CD4-positive, CD25-positive, alpha-beta regulatory T cell (primary cell): Measurements from ENCODE around the gene MPHOSPH9. TPM values are rescaled to one million over a fixed set of nuclear protein-coding genes. Genes with fewer than 3 reads are reported as not detected.
A peak's percentile ranks its signal among the peaks of the same experiment; 100 is the strongest.

Experiments
- ATAC-seq, 2 donors: fragments of 150-1000 bp; cut with Tn5 transposase; one replicate each; pipeline ENCODE4 v1.10.0; 2021; ENCODE audit warnings: low read depth in 2 of 2, moderate number of reproducible peaks in 2 of 2, moderate library complexity in 1 of 2
- DNase-seq, 3 donors: peaks; one replicate each; pipeline versions ENCODE4 v3.0.0 to v3.0.0-alpha.2; 2012 to 2022; ENCODE audit warnings: mixed read lengths in 1 of 3
- H3K27ac ChIP-seq: one replicate; pipeline ENCODE4 v1.7.0; 2013; ENCODE audit warnings: mild to moderate bottlenecking, low read length; ENCODE audit not compliant: insufficient read depth, poor library complexity, severe bottlenecking
- H3K27me3 ChIP-seq: one replicate; pipeline ENCODE4 v1.7.0; 2013; ENCODE audit warnings: low read length; ENCODE audit not compliant: control insufficient read depth, insufficient read depth
- H3K36me3 ChIP-seq: one replicate; pipeline ENCODE4 v1.7.0; 2013; ENCODE audit warnings: mild to moderate bottlenecking, low read length, moderate library complexity; ENCODE audit not compliant: control insufficient read depth, insufficient read depth
- H3K4me1 ChIP-seq: 2 replicates; pipeline ENCODE4 v1.7.0; 2013; ENCODE audit warnings: mild to moderate bottlenecking, low read length; ENCODE audit not compliant: insufficient read depth, control insufficient read depth, poor library complexity, severe bottlenecking
- H3K4me3 ChIP-seq: one replicate; pipeline ENCODE4 v1.7.0; 2013; ENCODE audit warnings: low read depth, mild to moderate bottlenecking, low read length, moderate library complexity
- H3K9me3 ChIP-seq, 2 experiments: 1 replicate in 1 of 2; 2 replicates in 1 of 2; pipeline ENCODE4 v1.7.0; 2013; ENCODE audit warnings: low read length in 2 of 2, mild to moderate bottlenecking in 1 of 2, moderate library complexity in 1 of 2; ENCODE audit not compliant: control insufficient read depth in 2 of 2
- H3K27ac Mint-ChIP-seq, 3 donors: one replicate each; pipeline ENCODE4 v1.8.0; 2020 to 2022; ENCODE audit warnings: mild to moderate bottlenecking in 3 of 3, mixed read lengths in 3 of 3, moderate library complexity in 2 of 3
- H3K27me3 Mint-ChIP-seq: one replicate; pipeline ENCODE4 v1.8.0; 2022; ENCODE audit warnings: mild to moderate bottlenecking, mixed read lengths
- H3K36me3 Mint-ChIP-seq: one replicate; pipeline ENCODE4 v1.8.0; 2020; ENCODE audit warnings: mixed read lengths
- H3K4me1 Mint-ChIP-seq, 4 donors: one replicate each; pipeline ENCODE4 v1.8.0; 2020 to 2022; ENCODE audit warnings: mixed read lengths in 4 of 4, mild to moderate bottlenecking in 1 of 4
- H3K4me3 Mint-ChIP-seq, 4 donors: one replicate each; pipeline ENCODE4 v1.8.0; 2020 to 2022; ENCODE audit warnings: mild to moderate bottlenecking in 4 of 4, mixed read lengths in 4 of 4, moderate library complexity in 3 of 4
- H3K9me3 Mint-ChIP-seq, 7 donors: one replicate each; pipeline ENCODE4 v1.8.0; 2020 to 2022; ENCODE audit warnings: mixed read lengths in 7 of 7, mild to moderate bottlenecking in 3 of 7, moderate library complexity in 2 of 7
- polyA plus RNA-seq, 4 donors: library from polyadenylated mRNA; unstranded; fragments of 300-500 nt; fragmentation: Illumina TruSeq; gene quantifications; one replicate each; pipeline ENCODE4 v1.2.3, GENCODE V29; 2021
- total RNA-seq: library from RNA; stranded (reverse); gene quantifications from one replicate; pipeline ENCODE4 v1.2.3, GENCODE V29; 2022

Gene MPHOSPH9
- total and polyA plus RNA-seq, 5 donors from 2014 or later: 30.9 to 83.5 (median 48.2) TPM

DNA sequence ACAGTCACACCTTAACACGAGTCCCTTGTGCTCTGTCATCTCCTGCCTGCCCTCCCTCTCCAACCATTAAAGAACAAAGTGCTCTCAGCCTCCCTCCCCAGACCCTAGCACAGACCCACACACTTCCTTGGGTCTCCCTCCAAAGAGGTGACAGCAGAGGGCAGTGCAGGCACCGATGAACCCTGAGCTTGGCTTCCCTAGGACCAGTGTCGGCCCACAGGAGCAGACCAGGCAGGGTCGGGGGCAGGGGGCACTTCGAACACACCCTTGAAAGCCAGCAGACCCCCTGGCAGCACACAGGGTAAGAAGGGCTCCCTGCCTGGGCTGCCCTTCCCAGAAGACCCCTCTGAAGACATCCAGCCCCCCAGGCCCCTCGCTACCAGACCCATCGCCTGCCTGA, 31.7 kb upstream of the MPHOSPH9 start:
- Mint-ChIP-seq H3K27me3 (peaks cover 4% of the 10 kb centered on the region), H3K4me1 (peaks cover 0 to 6% (median 1%) of the 10 kb centered on the region in 4 donors), H3K36me3 (no peaks in the 10 kb centered on the region), H3K4me3 (no peak overlapping the region), H3K9me3 (no peaks in the 10 kb centered on the region), H3K27ac (no peak overlapping the region)
- DNase-seq (peak in 1 of 3 donors; percentile 23), ATAC-seq (no peak)
- Histone ChIP-seq H3K27ac (no peak overlapping the region), H3K36me3 (no peaks in the 10 kb centered on the region), H3K27me3 (no peaks in the 10 kb centered on the region), H3K4me3 (no peak overlapping the region), H3K4me1 (peaks cover 5% of the 10 kb centered on the region), H3K9me3 (no peaks in the 10 kb centered on the region)

DNA sequence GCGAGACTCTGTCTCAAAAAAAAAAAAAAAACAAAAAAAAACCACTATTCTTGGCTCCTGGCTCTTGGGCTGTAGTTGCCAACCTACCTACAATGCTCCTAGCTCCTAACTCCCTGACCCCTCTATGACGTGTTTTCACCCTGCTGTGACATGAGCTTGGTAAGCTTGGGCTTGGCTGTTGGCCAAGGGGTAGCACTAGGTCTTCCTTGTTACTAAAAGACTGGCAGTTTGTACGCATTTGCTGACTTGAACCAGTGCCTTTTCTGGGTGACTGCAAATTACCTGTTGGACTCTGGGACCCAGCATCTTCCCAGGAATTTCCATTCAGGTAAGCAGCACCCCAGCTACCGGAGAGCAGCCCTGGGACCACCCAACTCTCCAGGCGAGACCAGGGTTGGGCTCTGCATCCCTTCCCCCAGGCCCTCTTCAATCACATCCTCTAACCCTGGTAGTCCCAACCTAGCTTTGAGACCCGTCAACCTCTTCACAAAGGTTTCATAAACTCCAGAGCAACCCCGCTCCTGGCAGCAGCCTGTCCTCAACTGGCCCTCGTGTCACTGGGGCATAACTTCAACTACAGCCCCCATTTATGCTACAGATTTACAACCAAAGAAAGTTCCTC, 30.4 kb upstream of the MPHOSPH9 start:
- ATAC-seq (no peak), DNase-seq (no peak)
- H3K4me3 ChIP-seq: no peak overlapping the region
- H3K27ac Mint-ChIP-seq: peak overlapping the region in 2 of 3 donors; percentile 67 to 75
- peaks cover 3% of the 10 kb centered on the region for H3K36me3 ChIP-seq
- H3K4me3 Mint-ChIP-seq: no peak overlapping the region
- no peaks in the 10 kb centered on the region for H3K4me1 ChIP-seq
- no peaks in the 10 kb centered on the region for H3K9me3 ChIP-seq
- H3K27me3 Mint-ChIP-seq: peaks cover 4% of the 10 kb centered on the region
- H3K9me3 Mint-ChIP-seq: no peaks in the 10 kb centered on the region
- H3K27me3 ChIP-seq: no peaks in the 10 kb centered on the region
- H3K4me1 Mint-ChIP-seq: peaks cover 0 to 2% (median under 1%) of the 10 kb centered on the region in 4 donors
- H3K27ac ChIP-seq: no peak overlapping the region
- H3K36me3 Mint-ChIP-seq: no peaks in the 10 kb centered on the region

- H3K27me3 Mint-ChIP-seq: no peaks in the 10 kb centered on the region
- peaks cover 4% of the 10 kb centered on the region for H3K36me3 Mint-ChIP-seq
- Histone ChIP-seq H3K27me3 (no peaks in the 10 kb centered on the region), H3K9me3 (no peaks in the 10 kb centered on the region), H3K36me3 (peaks cover 17% of the 10 kb centered on the region), H3K4me3 (no peak overlapping the region), H3K27ac (no peak overlapping the region), H3K4me1 (no peaks in the 10 kb centered on the region)
- no peak for ATAC-seq
- peak overlapping the region in 1 of 4 donors; percentile 25 for H3K4me3 Mint-ChIP-seq
- no peak for DNase-seq
- peaks cover 0 to 2% (median under 1%) of the 10 kb centered on the region in 4 donors for H3K4me1 Mint-ChIP-seq
- H3K9me3 Mint-ChIP-seq: no peaks in the 10 kb centered on the region
- peak overlapping the region in 1 of 3 donors; percentile 45 for H3K27ac Mint-ChIP-seq
Observed at GRCh38 chr12:123261196-123261595, 28.3 kb upstream of the MPHOSPH9 start.

GRCh38 chr12:123260081-123260480, 27.1 kb upstream of the MPHOSPH9 start:
- Histone ChIP-seq H3K36me3 (peaks cover 26% of the 10 kb centered on the region), H3K4me1 (no peaks in the 10 kb centered on the region), H3K4me3 (no peak overlapping the region), H3K9me3 (no peaks in the 10 kb centered on the region), H3K27ac (no peak overlapping the region), H3K27me3 (no peaks in the 10 kb centered on the region)
- peaks cover 9% of the 10 kb centered on the region for H3K36me3 Mint-ChIP-seq
- no peak overlapping the region for H3K4me3 Mint-ChIP-seq
- DNase-seq (no peak), ATAC-seq (no peak)
- H3K27me3 Mint-ChIP-seq: no peaks in the 10 kb centered on the region
- H3K9me3 Mint-ChIP-seq: no peaks in the 10 kb centered on the region
- H3K27ac Mint-ChIP-seq: peak overlapping the region in 2 of 3 donors; percentile 25 to 67
- H3K4me1 Mint-ChIP-seq: peaks cover 0 to 2% (median under 1%) of the 10 kb centered on the region in 4 donors

DNA sequence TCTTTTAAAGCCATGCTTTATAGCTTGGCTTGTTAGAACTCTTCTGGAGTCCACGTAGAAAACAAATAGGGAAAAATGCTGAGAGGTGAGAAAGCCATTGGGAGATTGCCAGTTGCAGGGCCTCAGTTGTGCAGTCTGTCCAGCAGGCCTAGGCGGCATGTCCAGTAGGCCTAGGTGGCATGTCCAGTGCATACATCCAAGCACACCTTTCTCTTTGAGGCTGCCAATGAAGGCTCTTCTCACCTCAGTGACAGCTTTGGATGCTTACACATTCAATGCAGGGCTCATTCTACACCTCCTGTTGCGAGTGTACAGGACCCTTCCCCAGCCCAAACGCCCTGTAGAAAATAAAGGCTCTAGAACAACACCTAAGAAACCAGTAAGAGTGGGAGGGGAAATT, 25.7 kb upstream of the MPHOSPH9 start:
- H3K4me1 ChIP-seq: no peaks in the 10 kb centered on the region
- no peaks in the 10 kb centered on the region for H3K9me3 Mint-ChIP-seq
- peaks cover 0 to 3% (median under 1%) of the 10 kb centered on the region in 4 donors for H3K4me1 Mint-ChIP-seq
- peaks cover 41% of the 10 kb centered on the region for H3K36me3 ChIP-seq
- H3K9me3 ChIP-seq: no peaks in the 10 kb centered on the region
- H3K36me3 Mint-ChIP-seq: peaks cover 11% of the 10 kb centered on the region
- H3K4me3 Mint-ChIP-seq: no peak overlapping the region
- no peaks in the 10 kb centered on the region for H3K27me3 ChIP-seq
- H3K27ac ChIP-seq: no peak overlapping the region
- peak overlapping the region in 2 of 3 donors; percentile 25 to 60 for H3K27ac Mint-ChIP-seq
- no peak for ATAC-seq
- DNase-seq: no peak
- no peak overlapping the region for H3K4me3 ChIP-seq
- no peaks in the 10 kb centered on the region for H3K27me3 Mint-ChIP-seq

- H3K4me3 Mint-ChIP-seq: no peak overlapping the region
- Histone ChIP-seq H3K4me3 (no peak overlapping the region), H3K9me3 (no peaks in the 10 kb centered on the region), H3K27me3 (no peaks in the 10 kb centered on the region), H3K27ac (no peak overlapping the region), H3K36me3 (peaks cover 49% of the 10 kb centered on the region), H3K4me1 (peaks cover 5% of the 10 kb centered on the region)
- H3K27ac Mint-ChIP-seq: no peak overlapping the region
- no peak for DNase-seq
- H3K9me3 Mint-ChIP-seq: no peaks in the 10 kb centered on the region
- H3K36me3 Mint-ChIP-seq: peaks cover 20% of the 10 kb centered on the region
- H3K27me3 Mint-ChIP-seq: no peaks in the 10 kb centered on the region
- H3K4me1 Mint-ChIP-seq: peaks cover 6 to 30% (median 16%) of the 10 kb centered on the region in 4 donors
- no peak for ATAC-seq
Observed at GRCh38 chr12:123254853-123255446, 22.0 kb upstream of the MPHOSPH9 start.

GRCh38 chr12:123253641-123254459, 20.9 kb upstream of the MPHOSPH9 start:
- H3K27me3 Mint-ChIP-seq: no peaks in the 10 kb centered on the region
- H3K4me1 Mint-ChIP-seq: peaks cover 9 to 35% (median 21%) of the 10 kb centered on the region in 4 donors
- Histone ChIP-seq H3K27me3 (no peaks in the 10 kb centered on the region), H3K36me3 (peaks cover 49% of the 10 kb centered on the region), H3K4me1 (peaks cover 5% of the 10 kb centered on the region), H3K4me3 (no peak overlapping the region), H3K9me3 (no peaks in the 10 kb centered on the region), H3K27ac (no peak overlapping the region)
- peaks cover 23% of the 10 kb centered on the region for H3K36me3 Mint-ChIP-seq
- no peaks in the 10 kb centered on the region for H3K9me3 Mint-ChIP-seq
- no peak overlapping the region for H3K4me3 Mint-ChIP-seq
- DNase-seq: no peak
- no peak for ATAC-seq
- peak overlapping the region in 1 of 3 donors; percentile 15 for H3K27ac Mint-ChIP-seq
